ENCODE results near the gene PACSIN2.

PACSIN2 gene

DNA sequence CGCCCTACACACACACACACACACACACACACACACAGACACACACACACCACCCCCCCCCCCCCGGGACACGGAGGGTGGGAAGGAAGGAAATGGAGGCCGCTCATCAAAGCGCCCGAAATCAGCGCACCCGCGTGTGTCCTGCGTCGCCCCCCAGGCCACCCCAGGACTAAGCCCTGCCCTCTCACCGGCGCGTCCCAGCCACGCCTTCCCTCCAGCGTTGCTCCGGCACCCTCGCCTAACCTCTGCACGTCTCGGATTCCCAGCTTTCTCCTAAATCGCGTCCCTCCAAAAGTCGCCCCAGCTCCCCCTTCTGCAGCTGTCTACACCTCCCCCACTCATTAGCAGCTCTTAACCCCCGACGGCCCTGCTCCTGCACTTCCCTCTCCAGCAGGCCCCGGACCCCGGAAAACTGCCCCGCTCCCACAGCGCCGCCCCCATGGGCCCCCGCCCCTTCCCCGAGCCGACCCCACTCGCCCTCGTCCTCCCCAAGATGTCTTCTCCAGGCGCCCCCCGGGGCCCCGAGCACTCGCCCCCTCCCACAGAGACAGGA is 557 bp downstream of the PACSIN2 start:
- Histone ChIP-seq H3K27me3 (no peaks in the 10 kb centered on the region), H3K36me3 (peaks cover 0 to 2% (median 0%) of the 10 kb centered on the region in 11 experiments; a peak in 2 of 22 replicates), H3K27ac (peak overlapping the region; percentile 85 to 95 (median 92)), H3K4me1 (peaks cover 56 to 67% (median 60%) of the 10 kb centered on the region in 10 experiments), H3K4me3 (peak overlapping the region; percentile 85 to 98 (median 91)), H3K9ac (peak overlapping the region; percentile 90 to 97 (median 94)), H4K20me1 (peaks cover 47 to 55% (median 51%) of the 10 kb centered on the region in 11 experiments), H3K9me3 (replicated peaks in 1 of 11) (no peaks in the 10 kb centered on the region), H3K4me2 (peak overlapping the region; percentile 87 to 97 (median 94))
- no peak for TF ChIP-seq Cebpa-rat (IDR thresholded peaks at IDR 0.05)

DNA sequence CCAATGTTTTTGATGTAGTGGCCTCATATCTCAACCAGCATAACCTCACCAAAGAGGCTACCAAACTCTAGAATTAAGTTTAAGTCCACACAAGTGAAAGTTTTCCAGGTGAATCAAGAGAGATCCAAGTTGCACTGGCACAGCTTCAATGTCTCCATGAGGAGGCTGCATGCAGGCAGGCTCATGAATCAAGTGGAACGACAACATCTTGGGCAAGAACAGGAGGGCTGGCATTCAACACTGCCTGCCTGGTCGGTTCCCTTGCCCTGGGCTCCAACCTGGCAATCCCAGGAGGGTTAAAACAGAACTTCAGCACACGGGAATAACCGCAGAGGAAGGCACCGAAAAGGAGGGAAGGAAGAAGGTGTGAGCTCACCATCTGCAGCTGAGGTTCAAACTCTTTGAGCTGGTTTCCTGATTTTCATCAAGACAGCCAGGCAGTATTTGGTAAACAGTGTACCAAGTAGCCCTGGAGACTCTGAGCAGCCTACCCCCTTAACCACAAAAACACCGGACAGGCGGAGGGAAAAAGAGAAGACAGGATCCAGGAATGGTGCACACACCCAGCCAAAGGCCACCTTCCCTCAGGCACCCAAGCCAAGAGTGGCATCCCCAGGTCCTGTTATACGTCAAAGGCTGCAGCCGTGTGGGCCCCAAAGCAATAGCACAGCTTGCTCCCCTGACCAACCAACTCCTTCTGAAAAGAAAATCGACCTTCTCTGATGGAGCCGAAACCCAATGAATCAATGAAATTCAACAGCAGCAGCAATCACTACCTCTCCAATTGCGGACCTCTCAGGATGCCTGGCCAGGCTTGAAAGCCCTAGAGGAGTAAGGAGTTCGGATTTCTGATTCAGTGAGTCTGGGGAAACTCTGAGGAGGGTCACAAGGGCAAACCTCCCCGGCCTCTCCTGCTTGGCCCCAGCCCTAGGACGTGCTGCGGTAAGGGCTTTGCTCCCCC is 1.3 kb downstream of the PACSIN2 start:
- Histone ChIP-seq H3K4me1 (peaks cover 53 to 69% (median 59%) of the 10 kb centered on the region in 10 experiments), H3K4me3 (peak overlapping the region; percentile 85 to 98 (median 91)), H4K20me1 (peaks cover 55 to 63% (median 58%) of the 10 kb centered on the region in 11 experiments), H3K4me2 (peak overlapping the region; percentile 87 to 97 (median 94)), H3K27me3 (no peaks in the 10 kb centered on the region), H3K36me3 (peaks cover 0 to 6% (median 0%) of the 10 kb centered on the region in 11 experiments; a peak in 3 of 22 replicates), H3K9me3 (replicated peaks in 1 of 11) (no peaks in the 10 kb centered on the region), H3K9ac (peak overlapping the region; percentile 90 to 97 (median 94)), H3K27ac (peak overlapping the region; percentile 85 to 95 (median 92))
- TF ChIP-seq Cebpa-rat (IDR thresholded peaks at IDR 0.05), result no peak

DNA sequence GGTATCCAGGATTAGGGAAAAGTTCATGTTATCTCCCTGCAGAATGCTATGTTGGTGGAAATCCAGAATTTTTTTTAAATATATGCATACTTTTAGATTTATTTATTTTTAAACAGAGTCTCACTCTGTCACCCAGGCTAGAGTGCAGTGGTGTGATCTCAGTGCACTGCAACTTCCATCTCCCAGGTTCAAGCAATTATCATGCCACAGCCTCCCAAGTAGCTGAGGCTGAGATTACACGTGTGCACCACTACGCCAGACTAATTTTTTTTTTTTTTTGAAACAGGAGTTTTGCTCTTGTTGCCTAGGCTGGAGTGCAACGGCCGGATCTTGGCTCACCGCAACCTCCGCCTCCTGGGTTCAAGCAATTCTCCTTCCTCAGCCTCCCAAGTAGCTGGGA is 2.6 kb downstream of the PACSIN2 start:
- H3K27me3 ChIP-seq, result no peaks in the 10 kb centered on the region
- H3K9me3 ChIP-seq (replicated peaks in 1 of 11), result no peaks in the 10 kb centered on the region
- TF ChIP-seq Cebpa-rat (IDR thresholded peaks at IDR 0.05), result no peak
- H3K4me2 ChIP-seq, result peak overlapping the region; percentile 87 to 97 (median 94)
- peaks cover 0 to 6% (median 0%) of the 10 kb centered on the region in 11 experiments; a peak in 3 of 22 replicates for H3K36me3 ChIP-seq
- peak overlapping the region in 1 of 11 experiments; percentile 96; a peak in 2 of 22 replicates for H3K9ac ChIP-seq
- H3K4me3 ChIP-seq, result no peak overlapping the region; a peak in 2 of 20 replicates
- H3K4me1 ChIP-seq, result peaks cover 49 to 69% (median 62%) of the 10 kb centered on the region in 10 experiments
- no peak overlapping the region for H3K27ac ChIP-seq
- H4K20me1 ChIP-seq, result peaks cover 67 to 75% (median 71%) of the 10 kb centered on the region in 11 experiments

DNA sequence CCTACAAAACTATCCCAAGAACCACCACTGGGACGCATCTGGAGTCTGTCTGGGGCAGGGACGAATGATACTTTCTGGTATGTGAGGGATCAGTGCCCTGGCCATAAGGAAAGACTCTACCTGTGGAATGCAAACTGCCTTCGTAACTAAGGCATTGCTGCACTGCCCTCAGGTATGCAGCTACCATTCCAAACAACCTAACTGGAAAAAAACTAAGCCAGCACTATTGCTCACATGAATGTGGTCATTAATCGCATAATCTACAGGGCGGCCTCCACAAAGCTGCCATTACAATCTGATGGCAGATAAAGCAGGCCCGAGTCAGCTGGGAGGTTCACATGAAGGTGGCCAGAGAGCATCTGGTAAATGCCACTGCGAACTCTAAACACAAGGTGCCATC is 3.9 kb downstream of the PACSIN2 start:
- Histone ChIP-seq H3K4me1 (peaks cover 60 to 81% (median 73%) of the 10 kb centered on the region in 10 experiments), H3K27me3 (no peaks in the 10 kb centered on the region), H3K9me3 (replicated peaks in 1 of 11) (no peaks in the 10 kb centered on the region), H3K36me3 (peaks cover 0 to 6% (median 0%) of the 10 kb centered on the region in 11 experiments; a peak in 4 of 22 replicates), H3K4me2 (peak overlapping the region in 10 of 11 experiments; percentile 15 to 97 (median 92); a peak in 12 of 22 replicates), H3K4me3 (no peak overlapping the region), H4K20me1 (peaks cover 80 to 88% (median 84%) of the 10 kb centered on the region in 11 experiments), H3K9ac (0 out of 22 replicates have a peak overlapping the region, but pooled peaks of 1 of the 11 experiments have one; percentile 0), H3K27ac (no peak overlapping the region)
- TF ChIP-seq Cebpa-rat (IDR thresholded peaks at IDR 0.05), result no peak

DNA sequence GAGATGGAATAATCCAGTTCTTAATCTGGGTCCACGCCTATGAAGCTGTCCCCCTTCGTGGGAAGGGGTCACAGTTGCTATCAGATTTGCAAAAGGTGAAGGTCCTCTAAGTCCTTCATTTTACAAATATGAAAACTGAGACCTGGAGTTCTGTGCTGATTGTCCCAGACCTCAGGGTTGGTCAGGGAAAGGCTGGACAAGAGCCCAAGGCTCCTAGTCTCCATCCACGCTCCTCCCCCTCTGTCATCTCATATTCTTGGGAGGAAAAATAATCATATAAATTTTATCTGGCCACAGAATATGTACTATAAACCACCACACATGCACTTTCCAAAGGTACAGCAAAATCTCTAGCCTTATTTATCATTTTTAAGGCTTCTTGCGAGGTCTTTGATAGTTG is 5.5 kb downstream of the PACSIN2 start:
- Histone ChIP-seq H3K27me3 (no peaks in the 10 kb centered on the region), H3K27ac (no peak overlapping the region), H3K36me3 (peaks cover 0 to 6% (median 0%) of the 10 kb centered on the region in 11 experiments; a peak in 4 of 22 replicates), H3K4me1 (peaks cover 68 to 91% (median 83%) of the 10 kb centered on the region in 10 experiments), H3K4me2 (peak overlapping the region in 3 of 11 experiments; percentile 6 to 100 (median 97); a peak in 3 of 22 replicates), H4K20me1 (peaks cover 97 to 100% (median 100%) of the 10 kb centered on the region in 11 experiments), H3K9me3 (replicated peaks in 1 of 11) (no peaks in the 10 kb centered on the region), H3K9ac (no peak overlapping the region), H3K4me3 (no peak overlapping the region)
- no peak for TF ChIP-seq Cebpa-rat (IDR thresholded peaks at IDR 0.05)

- H3K9me3 ChIP-seq (replicated peaks in 1 of 11), result no peaks in the 10 kb centered on the region
- no peaks in the 10 kb centered on the region for H3K27me3 ChIP-seq
- TF ChIP-seq Cebpa-rat (IDR thresholded peaks at IDR 0.05), result no peak
- peaks cover 0 to 6% (median 0%) of the 10 kb centered on the region in 11 experiments; a peak in 5 of 22 replicates for H3K36me3 ChIP-seq
- H3K27ac ChIP-seq, result no peak overlapping the region
- H3K9ac ChIP-seq, result no peak overlapping the region
- peaks cover 72 to 96% (median 87%) of the 10 kb centered on the region in 10 experiments for H3K4me1 ChIP-seq
- H4K20me1 ChIP-seq, result peaks cover 100% of the 10 kb centered on the region in 11 experiments
- no peak overlapping the region for H3K4me3 ChIP-seq
- H3K4me2 ChIP-seq, result peak overlapping the region in 6 of 11 experiments; percentile 5 to 100 (median 60); a peak in 7 of 22 replicates
Measured at GRCh38 chr22:43008921-43009320, 6.0 kb downstream of the PACSIN2 start.

GRCh38 chr22:43008509-43008908 is 6.4 kb downstream of the PACSIN2 start:
- no peak overlapping the region for H3K27ac ChIP-seq
- H4K20me1 ChIP-seq, result peaks cover 100% of the 10 kb centered on the region in 11 experiments
- peak overlapping the region in 9 of 11 experiments; percentile 4 to 100 (median 23); a peak in 12 of 22 replicates for H3K4me2 ChIP-seq
- H3K9ac ChIP-seq, result no peak overlapping the region
- no peak for TF ChIP-seq Cebpa-rat (IDR thresholded peaks at IDR 0.05)
- H3K27me3 ChIP-seq, result no peaks in the 10 kb centered on the region
- H3K9me3 ChIP-seq (replicated peaks in 1 of 11), result no peaks in the 10 kb centered on the region
- peaks cover 0 to 7% (median 0%) of the 10 kb centered on the region in 11 experiments; a peak in 6 of 22 replicates for H3K36me3 ChIP-seq
- H3K4me1 ChIP-seq, result peaks cover 72 to 97% (median 87%) of the 10 kb centered on the region in 10 experiments
- no peak overlapping the region for H3K4me3 ChIP-seq

GRCh38 chr22:43007519-43008102 is 7.3 kb downstream of the PACSIN2 start:
- no peak for TF ChIP-seq Cebpa-rat (IDR thresholded peaks at IDR 0.05)
- Histone ChIP-seq H3K4me1 (peaks cover 72 to 97% (median 87%) of the 10 kb centered on the region in 10 experiments), H3K9ac (no peak overlapping the region), H3K4me3 (no peak overlapping the region), H3K27me3 (no peaks in the 10 kb centered on the region), H3K36me3 (peaks cover 0 to 7% (median 0%) of the 10 kb centered on the region in 11 experiments; a peak in 6 of 22 replicates), H3K27ac (no peak overlapping the region), H3K4me2 (peak overlapping the region in 7 of 11 experiments; percentile 4 to 100 (median 96); a peak in 11 of 22 replicates), H4K20me1 (peaks cover 98 to 100% (median 100%) of the 10 kb centered on the region in 11 experiments), H3K9me3 (replicated peaks in 1 of 11) (no peaks in the 10 kb centered on the region)
